Erythroblast (primary cell): Measurements from ENCODE around the gene FAM136A.

Experiments
- DNase-seq, 2 experiments: peaks; one replicate each; lab custom pipeline; 2025; lab: John Stamatoyannopoulos, UW
- GATA1 ChIP-seq: IDR thresholded peaks from 2 replicates; pipeline ENCODE4 v1.6.1; 2011; ENCODE audit warnings: low read depth, mild to moderate bottlenecking, control low read depth, low read length, moderate library complexity
- POLR2A ChIP-seq: IDR thresholded peaks from 2 replicates; pipeline ENCODE4 v1.6.1; 2011; ENCODE audit warnings: mild to moderate bottlenecking, low read length

The FAM136A gene

DNA sequence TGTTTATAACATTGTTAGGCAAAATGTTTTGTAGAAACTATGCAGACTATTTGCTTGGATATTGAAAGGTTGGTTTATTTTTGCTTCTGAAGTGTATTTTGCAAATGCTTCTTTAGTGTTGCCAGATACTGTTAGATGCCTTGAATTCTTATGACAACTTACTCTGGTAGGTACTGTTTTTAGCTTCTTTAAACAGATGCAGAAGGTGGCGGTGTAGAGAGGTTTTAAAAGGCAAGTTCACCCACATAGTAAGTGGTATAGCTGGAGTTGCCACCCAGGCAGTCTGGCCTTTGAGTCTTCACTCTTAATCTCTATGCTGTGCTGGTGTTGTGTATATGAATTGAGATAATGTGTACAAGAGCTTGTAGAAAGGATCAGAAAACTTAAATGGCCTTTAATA lies 40.4 kb downstream of the FAM136A start:
- TF ChIP-seq POLR2A (no peak), GATA1 (no peak)
- no peak for DNase-seq

DNA sequence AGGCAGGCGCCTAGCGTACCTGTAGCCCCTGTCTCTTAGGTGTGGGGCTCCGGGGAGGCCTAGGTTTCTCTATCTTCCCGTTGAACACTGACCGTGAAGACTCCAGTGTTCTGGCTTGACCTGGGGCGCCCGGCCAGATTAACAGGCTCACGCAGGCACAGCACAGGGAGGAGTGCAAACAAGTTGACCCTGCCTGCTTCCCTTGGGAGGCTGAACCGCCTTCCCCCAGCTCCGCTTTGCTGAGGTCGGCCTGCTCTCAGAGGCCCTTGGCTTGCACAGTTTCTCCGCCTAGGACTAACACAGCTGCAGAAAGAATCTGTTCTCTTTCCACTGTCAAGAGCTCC lies 43.4 kb downstream of the FAM136A start:
- peak; percentile 44 to 48 for DNase-seq
- TF ChIP-seq POLR2A (no peak), GATA1 (no peak)

DNA sequence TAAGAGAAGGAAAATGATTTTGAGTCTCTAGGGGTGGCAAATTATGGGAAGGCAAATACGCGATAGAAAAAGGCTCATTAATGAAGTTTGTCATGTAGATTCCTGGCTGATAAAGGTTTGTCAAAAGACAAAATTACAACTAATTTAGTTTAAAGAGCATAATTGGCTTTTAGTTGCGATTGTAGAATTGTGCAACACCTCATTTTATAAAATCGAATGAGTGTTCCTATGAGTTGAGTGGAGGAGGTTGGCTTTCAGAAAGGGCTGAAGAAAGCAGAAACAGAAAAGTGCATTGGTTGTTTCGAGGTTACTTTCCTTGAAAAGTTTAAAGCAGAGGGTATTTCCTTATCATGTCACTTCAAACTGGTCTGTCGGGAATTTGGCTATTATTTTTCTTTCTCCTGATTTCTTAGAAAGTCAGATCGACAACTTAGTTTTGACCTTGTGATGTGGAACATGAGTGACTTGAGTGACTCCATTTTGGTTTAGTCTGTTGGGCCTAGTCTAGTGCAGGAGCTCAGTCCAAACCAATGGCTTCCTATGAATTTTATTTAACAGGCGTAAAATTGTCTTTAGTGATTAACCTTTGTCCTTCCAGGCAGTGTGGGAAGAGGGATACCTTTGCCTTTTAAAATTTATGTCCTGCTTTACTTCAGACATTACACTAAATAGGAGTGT lies 46.1 kb downstream of the FAM136A start:
- no peak for TF ChIP-seq POLR2A
- TF ChIP-seq GATA1: no peak

DNA sequence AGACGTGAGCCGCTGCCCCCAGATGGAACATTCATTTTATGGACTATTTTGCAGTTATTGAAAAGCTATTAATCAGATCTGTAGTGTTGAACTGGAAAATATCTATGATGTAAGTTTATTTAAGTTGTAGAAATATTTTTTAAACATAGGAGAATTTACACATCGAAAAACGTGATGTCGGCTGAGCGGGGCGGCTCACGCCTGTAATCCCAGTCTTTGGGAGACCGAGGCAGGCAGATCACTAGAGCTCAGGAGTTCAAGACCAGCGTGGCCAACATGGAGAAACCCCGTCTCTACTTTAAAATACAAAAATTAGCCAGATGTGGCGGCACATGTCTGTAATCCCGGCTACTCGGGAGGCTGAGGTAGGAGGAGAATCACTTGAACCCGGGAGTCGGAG lies 51.4 kb downstream of the FAM136A start:
- DNase-seq: peak in 1 of 2 experiments; percentile 16
- no peak for TF ChIP-seq POLR2A
- TF ChIP-seq GATA1: no peak

More for the DNA sequence above, 46.1 kb downstream of the FAM136A start:
- no peak for DNase-seq

DNA sequence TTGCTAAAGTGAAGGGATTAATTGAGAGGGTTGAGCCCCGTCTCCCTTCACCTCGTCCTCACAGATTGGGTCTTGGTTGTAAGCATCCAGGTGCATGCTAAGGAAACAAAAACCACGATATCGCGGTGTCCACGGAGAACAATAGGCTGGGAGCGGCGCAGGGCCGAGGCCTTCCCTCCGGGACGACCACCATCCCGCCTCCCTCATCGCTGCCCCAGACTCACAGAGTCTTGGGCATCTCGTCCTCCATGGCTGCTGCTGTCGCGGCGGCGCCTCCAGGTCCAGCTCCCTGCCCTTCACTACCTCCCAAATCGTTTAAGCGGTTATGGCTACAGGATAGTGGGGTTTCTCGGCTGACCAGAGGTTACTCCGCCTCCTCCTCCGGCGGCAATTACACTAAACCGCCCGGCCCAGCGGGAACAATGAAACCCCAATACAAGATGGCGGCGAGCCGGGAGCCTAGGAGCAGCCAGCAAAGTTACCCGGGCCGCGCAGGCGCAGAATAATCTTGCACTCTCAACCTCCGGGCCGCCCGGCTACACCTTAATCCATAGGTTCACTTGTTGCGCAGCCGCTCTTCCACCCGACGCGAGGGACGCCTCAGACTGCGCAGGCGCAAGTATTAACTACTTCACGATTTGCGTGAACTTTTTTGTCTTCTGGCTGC lies 53.6 kb downstream of the FAM136A start, which contains the start of gene TIA1:
Gene TIA1 (minus strand): TSS at position 448 of the 667 bp plus-strand sequence. CDS start 198 bp downstream, at position 250.
- peak; percentile 99 for DNase-seq
- TF ChIP-seq POLR2A (peak; percentile 90), GATA1 (no peak)

DNA sequence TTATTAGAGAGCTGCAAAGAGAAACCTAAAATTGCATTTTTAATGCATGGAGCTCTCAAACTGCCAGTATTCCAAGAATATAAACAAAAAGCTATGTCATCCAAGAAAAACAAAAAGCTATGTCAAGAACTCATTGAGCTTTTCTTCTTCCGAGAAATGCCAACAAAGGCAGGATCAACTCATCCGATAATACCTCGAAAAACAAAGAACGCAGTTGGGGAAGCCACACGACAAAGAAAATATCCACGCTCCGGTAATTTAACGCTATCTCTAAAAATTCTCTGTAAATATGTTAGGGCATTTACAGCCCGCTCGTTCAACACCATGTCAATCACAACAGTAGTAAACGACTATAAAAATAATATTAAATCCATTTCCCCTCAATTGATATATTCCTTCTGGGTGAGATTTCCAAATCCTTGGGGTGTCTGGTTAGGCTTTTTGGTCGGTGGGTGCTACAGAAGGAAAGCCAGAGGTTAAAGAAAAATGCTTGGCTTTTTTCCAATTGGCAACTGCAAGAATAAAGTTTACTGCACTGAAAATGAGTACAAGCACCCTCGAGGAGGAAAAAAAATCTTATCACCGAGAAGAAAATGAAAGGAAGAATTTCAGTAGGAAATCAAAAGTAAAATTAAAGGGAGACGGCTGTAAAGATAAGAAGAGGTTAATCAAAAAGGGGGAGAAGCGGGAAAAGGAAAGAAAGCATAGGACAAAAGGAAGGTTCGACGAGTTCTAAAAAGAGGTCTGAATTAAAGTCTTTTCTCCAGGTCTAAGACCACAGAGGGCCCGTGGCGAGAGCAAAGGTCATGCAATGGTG lies 54.3 kb downstream of the FAM136A start:
- peak; percentile 68 to 78 for DNase-seq
- no peak for TF ChIP-seq GATA1
- no peak for TF ChIP-seq POLR2A
